Astrocyte of the spinal cord (primary cell): ENCODE measurements around the gene RBBP5.
"Not testable (repeated sequence)": the region's sequence is repeated elsewhere in the genome, so short reads cannot be mapped to it uniquely, and the experiment has no call there.

Experiments
- DNase-seq: peaks from one replicate; pipeline ENCODE4 v3.0.0; 2011; ENCODE audit warnings: low read depth, low spot score
- H3K4me3 ChIP-seq: 2 replicates; pipeline ENCODE4 v1.5.1; 2011; ENCODE audit warnings: low read depth, mild to moderate bottlenecking, low read length, moderate library complexity
- in situ Hi-C: cut with HindIII; loops from 2 replicates; pipeline ENCODE4 v1.10.0; 2017; ENCODE audit warnings: low sequenced_read_pairs
- TF ChIP-seq, protein P1 (sequence below): IDR thresholded peaks from 2 replicates; pipeline ENCODE4 v1.5.1; 2012; ENCODE audit warnings: low read depth, mild to moderate bottlenecking, low read length, inconsistent platforms

Gene RBBP5

DNA sequence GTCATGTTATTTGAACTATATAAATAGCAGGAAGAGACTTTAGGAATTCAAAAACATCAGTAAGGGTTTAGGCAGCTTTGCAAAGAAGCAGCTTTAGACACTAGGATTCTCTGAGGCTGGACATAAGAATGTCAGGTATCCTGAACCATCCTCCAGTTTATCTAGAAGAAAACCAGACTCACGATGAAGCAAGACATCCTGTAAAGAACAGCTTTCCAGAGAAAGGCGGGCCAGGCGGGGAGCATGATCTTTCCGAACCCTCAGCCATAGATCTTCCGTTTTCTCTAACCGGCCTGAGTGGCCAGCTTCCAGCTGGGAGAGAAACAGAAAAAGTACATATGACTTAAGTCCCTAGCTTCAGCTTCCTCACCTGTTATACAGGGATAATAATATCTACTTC lies 39.3 kb upstream of the RBBP5 start:
- in situ Hi-C loops: no loop called here
- DNase-seq: no peak
- TF ChIP-seq, protein P1, sequence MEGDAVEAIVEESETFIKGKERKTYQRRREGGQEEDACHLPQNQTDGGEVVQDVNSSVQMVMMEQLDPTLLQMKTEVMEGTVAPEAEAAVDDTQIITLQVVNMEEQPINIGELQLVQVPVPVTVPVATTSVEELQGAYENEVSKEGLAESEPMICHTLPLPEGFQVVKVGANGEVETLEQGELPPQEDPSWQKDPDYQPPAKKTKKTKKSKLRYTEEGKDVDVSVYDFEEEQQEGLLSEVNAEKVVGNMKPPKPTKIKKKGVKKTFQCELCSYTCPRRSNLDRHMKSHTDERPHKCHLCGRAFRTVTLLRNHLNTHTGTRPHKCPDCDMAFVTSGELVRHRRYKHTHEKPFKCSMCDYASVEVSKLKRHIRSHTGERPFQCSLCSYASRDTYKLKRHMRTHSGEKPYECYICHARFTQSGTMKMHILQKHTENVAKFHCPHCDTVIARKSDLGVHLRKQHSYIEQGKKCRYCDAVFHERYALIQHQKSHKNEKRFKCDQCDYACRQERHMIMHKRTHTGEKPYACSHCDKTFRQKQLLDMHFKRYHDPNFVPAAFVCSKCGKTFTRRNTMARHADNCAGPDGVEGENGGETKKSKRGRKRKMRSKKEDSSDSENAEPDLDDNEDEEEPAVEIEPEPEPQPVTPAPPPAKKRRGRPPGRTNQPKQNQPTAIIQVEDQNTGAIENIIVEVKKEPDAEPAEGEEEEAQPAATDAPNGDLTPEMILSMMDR: no peak
- H3K4me3 ChIP-seq: no peak overlapping the region

DNA sequence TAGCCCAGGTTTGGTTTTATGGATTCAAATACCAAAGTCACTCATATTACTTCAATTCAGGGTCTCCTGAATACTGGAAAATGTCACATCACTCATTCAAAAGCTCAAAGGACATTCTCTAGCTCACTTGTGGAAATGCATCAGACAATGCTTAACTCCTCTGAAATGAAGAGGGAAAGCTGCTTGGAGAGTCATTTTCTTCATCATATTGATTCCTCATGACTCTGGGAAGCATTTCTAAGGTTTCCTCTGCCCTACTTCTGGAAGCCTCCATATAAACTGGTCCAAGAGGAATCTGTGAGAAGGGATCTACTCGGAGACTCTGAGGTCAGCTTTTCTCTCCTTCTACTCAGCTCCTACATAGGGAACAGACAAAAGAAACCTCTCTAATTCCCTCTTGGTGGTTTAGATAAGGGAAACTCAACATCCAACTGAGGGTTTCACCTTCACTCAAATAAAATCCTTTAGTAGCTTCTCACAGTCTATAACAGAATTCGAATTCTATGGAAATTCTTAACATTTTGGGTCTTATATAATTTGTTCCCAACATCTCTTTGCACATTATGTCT lies 36.4 kb upstream of the RBBP5 start:
- in situ Hi-C loops: no loop called here
- TF ChIP-seq, protein P1: no peak
- no peak overlapping the region for H3K4me3 ChIP-seq
- DNase-seq: no peak

DNA sequence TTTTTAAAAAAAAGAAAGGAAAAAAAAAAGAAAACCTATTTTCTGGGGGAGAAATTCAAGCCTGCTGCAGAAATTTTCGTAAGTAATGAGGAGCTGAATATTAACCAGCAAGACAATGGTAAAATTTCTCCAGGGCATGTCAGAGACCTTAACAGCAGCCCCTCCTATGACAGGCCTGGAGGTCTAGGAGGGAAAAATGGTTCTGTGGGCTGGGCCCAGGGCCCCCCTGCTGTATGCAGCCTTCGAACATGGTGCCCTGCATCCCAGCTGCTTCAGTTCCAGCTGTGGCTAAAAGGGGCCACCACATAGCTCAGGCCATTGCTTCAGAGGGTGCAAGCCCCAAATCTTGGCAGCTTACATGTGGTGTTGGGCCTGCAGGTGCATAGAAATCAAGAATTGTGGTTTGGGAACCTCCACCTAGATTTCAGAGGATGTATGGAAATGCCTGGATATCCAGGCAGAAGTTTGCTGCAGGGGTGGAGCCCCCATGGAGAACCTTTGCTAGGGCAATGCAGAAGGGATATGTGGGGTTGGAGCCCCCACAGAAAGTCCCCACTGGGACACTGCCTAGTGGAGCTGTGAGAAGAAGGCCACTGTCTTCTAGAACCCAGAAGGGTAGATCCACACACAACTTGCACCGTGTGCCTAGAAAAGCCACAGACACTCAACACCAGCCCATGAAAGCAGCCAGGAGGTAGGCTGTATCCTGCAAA lies 34.0 kb upstream of the RBBP5 start:
- H3K4me3 ChIP-seq, in situ Hi-C loops, DNase-seq: not testable (repeated sequence)

DNA sequence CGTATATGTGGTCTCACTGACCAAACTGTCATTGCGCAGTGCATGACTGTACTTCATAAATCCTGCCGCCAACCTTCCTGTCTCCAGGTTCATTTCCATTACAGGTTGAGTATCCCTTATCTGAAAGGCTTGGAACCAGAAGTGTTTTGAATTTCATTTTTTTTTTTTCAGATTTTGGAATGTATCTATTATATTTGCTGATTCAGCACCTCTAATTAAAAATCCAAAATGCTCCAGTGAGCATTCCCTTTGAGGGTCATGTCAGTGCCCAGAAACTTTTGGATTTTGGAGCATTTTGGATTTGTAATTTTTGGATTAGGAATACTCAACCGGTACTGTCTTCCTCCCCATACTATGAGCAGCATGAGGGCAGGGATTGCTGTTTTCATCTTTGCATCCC lies 30.7 kb upstream of the RBBP5 start:
- TF ChIP-seq, protein P1: no peak
- DNase-seq: no peak
- in situ Hi-C loops: no loop called here
- no peak overlapping the region for H3K4me3 ChIP-seq

DNA sequence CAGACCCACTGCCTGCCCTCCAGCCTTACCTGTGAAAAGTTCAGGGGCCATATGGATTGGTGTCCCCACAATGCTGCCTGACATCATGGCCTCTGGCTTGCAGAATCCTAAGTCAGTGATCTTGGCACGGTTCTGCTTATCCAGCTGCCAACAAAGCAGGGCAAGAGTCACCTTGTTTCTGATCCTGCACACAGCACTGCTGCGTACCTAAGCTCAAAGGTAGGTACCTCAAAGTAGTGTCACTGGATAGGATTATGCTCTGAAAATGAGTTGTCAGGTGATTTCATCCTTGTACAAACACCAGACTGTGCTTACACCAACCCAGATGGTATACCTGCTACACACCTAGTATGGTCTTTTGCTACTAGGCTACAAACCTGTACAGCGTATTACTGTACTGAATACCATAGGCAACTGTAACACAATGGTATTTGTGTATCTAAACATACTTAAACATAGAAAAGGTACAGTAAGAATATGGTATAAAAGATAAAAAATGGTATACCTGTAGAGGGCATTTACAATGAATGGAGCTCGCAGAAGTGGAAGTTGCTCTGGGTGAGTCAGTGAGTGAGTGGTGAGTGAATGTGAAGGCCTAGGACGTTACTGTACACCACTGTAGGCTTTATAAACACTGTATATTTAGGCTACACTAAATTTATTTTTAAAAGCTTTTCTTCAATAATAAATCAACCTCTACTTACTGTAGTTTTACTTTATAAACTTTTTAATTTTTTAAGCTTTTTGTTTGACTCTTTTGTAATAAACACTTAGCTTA lies 29.1 kb upstream of the RBBP5 start:
- TF ChIP-seq, protein P1: no peak
- DNase-seq: no peak
- in situ Hi-C loops: no loop called here
- no peak overlapping the region for H3K4me3 ChIP-seq

DNA sequence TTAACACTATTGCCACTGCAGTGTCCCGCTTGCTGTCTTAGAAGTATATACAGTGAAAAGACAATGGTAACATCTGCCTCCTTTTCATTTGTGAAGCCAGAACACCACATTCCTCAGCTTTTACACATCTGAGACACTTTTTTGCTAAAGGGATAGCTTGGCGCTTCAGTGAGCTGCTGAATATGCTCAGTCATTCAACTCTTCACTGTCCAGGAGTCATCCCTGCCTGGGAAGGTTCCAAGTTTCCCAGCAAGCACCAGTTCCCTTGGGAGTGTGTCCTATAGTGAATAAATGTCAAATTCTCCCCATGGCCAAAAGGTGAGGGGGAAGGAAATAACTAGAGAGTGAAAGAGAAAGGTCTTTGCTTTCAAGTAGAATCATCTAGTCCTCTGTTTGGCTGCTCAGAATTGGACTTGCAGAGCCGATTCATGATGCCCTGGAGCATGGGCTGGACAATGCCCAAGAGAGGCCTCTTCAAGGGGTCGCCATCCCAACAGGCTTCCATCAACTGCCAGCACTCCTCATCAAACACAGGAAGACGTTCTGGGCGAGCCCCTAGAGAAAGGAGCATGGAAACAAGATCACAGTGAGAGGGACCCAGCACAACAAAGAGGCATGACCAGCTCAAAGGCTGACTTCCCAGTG lies 25.5 kb upstream of the RBBP5 start:
- H3K4me3 ChIP-seq: no peak overlapping the region
- peak; percentile 48 for DNase-seq
- in situ Hi-C loops: no loop called here
- TF ChIP-seq, protein P1: no peak
